GM12892 (cell line): ENCODE measurements around the gene MON2.

Experiments
- POLR2A ChIP-seq: IDR thresholded peaks from 2 replicates; pipeline ENCODE4 v1.6.1; 2011; ENCODE audit warnings: low read depth, low read length, control low read depth
- POLR2AphosphoS5 ChIP-seq: IDR thresholded peaks from 2 replicates; pipeline ENCODE4 v1.6.1; 2011; ENCODE audit warnings: low read depth, low read length, control low read depth
- TAF1 ChIP-seq: IDR thresholded peaks from 2 replicates; pipeline ENCODE4 v1.6.1; 2011; ENCODE audit warnings: low read depth, mild to moderate bottlenecking, control low read depth, low read length, borderline replicate concordance

DNA sequence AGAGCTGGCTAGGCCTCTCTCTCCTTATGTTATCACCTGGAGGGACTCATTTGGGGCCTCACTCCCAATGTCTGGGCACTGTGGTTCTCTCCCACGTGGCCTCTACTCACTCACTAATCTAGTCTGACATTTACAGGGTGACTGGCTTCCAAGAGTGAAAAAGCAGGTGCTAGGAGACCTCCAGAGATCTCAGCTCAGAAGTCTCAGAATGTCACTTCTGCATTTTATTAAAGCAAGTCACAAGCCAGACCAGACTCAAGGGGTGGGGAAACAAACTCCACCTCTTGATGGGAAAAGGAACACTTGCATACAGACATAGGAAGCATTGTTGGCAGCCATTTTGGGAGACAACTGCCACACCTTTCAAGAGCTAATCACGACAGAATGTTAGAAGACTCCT, 175.9 kb downstream of the MON2 start:
- no peak for TF ChIP-seq POLR2AphosphoS5
- no peak for TF ChIP-seq POLR2A
- TF ChIP-seq TAF1: no peak
